GM03348 (cell line): ENCODE results near the gene TMEM150A.
"Not testable (repeated sequence)": the region's sequence is repeated elsewhere in the genome, so short reads cannot be mapped to it uniquely, and the experiment has no call there.

Experiments used
- DNase-seq: peaks from one replicate; pipeline ENCODE4 v3.0.0; 2012; ENCODE audit warnings: low spot score

TMEM150A gene

GRCh38 chr2:85611705-85612587 is 9.4 kb upstream of the TMEM150A start, which contains the start of gene C2orf68:
C2orf68 (minus strand) TSS chr2:85612066; CDS start chr2:85611984, 82 bp downstream.
- DNase-seq: peak; percentile 93

GRCh38 chr2:85611217-85611704 is 8.8 kb upstream of the TMEM150A start:
- no peak for DNase-seq

GRCh38 chr2:85607268-85608215 is 5.0 kb upstream of the TMEM150A start:
- no peak for DNase-seq

- DNase-seq: no peak
These were observed 3.6 kb upstream of the TMEM150A start for GRCh38 chr2:85606116-85606455.

DNA sequence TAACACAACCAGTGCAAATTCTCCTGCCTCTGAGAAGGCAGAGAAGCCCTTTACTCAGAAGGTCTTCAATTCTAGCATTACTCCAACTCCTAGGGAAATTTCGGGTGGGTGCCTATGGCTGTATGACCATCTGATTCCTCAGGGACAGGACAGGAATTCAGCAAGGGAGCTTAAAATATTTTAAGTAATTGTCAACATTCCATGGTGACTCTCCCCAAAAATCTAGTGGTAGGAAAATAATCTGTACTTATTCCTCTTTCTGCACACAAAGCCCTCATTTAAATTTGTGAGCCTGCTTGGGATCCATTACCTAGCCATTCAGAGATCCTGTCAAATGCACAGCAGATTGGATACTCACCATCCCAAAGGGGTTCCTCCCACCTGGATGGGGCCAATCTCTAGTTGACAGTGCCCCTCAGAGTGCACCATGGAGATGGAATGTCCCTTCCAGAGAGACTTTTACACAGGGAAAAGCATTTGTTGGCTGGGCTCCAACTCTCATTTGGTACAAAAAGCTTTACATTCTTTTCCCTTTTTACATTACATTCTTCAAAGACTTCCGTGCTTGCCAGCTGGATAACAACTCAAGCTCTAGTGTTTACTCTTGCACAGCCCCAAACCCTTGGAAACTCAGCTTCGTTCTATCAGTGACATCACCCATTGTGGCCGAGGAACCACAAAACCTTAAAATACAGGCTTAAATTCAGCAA is 3.1 kb upstream of the TMEM150A start:
- DNase-seq: peak; percentile 53

- DNase-seq: no peak
These were observed 2.3 kb upstream of the TMEM150A start for GRCh38 chr2:85604568-85605339.

DNA sequence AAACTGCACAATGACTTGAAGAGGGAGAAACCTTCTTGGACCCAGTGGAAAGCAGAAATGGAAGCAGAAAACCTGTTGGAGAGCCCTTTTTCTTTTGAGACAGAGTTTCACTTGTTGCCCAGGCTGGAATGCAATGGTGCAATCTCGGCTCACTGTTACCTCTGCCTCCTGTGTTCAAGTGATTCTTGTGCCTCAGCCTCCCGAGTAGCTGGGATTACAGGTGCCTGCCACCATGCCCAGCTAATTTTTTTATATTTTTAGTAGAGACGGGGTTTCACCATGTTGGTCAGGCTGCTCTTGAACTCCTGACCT is 1.6 kb upstream of the TMEM150A start:
- DNase-seq: not testable (repeated sequence)

DNA sequence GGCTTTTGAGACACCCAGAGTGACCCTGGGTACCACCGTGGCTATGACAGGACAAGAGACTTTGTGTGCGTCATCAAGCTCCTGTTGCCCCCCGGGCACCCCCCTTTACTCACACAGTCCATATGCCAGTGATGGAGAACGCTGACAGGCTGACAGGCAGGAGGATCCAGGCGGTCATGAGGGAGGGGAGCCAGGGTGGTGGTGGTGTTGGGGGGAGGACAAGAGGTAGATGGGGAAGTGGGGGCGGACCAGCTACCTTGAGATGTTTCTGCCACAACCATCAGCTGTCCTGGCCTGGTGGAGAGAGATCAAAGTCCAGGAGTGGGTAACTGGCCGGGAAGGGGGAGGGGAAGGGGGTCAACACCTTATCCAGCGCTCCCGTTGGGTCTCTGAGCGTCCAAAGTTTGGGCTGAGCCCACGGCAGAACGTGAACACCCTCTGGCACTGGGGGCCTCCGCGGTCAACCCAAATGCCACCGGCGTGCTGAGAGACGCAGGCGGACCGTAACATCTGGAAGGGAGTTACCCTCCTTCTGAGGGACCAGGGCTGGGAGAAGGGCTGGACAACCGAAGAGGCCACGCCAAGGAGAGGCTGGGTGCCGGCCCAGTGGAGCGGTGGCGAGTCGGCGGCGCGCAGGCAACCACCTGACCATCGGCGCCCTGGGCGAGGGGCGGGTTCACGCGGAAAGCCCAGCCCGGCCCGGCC is 575 bp downstream of the TMEM150A start:
- peak; percentile 79 for DNase-seq

DNA sequence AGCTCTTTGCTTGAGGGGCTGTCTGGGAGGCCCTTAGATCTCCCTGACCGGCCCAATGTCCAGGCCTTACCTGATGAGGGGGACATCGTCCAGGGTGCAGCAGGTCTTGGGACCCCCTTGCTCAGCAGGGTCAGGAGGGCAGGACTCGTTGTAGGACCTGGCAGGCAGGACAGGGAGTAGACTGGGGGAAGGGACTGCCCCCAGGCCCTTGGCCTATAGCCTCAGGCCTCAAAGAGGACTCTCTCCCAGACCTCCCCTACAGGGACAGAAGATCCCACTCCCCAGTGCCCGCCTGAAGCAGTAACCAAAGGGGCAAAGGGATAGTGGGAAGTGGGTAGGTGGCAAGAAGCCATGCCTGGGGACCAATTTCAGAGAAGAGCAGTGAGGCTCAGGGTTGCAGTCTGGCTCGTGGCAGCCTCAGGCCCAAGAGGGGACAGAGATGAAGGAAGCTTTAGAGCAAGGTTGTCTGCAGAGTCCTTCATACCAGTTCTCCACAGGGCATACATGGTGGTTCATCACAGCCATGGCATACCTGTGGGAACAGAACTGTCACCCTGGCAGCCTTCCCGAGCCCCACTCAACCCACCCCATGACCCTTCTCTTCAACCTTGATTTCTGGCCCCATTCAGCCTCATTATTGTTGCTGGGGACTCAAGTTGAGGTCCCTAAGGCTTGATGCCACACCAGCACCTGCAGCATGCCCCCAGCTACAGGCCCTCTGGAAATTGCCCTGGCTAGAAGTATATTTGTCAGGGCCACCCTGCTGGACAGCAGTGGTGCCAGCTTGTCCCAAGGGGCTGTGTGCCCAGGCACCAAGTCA is 1.3 kb downstream of the TMEM150A start:
- DNase-seq: no peak

DNA sequence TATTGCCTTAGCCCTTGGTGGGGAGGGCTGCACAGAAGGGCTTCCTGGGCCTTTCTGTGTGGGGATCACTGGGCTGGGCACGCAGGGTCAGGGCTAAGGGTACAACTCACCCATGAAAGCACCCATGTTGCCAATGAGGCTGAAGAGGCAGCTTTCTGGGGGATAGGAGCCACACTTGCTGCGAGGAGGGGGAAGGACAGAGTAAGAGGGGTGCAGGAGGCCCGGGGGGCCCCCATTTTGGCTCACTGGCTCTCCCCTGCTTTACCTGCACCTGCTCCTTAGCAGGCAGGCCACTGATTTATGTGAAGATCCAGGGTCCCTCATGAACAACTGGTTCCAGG is 2.3 kb downstream of the TMEM150A start:
- no peak for DNase-seq

- no peak for DNase-seq
These were observed 2.8 kb downstream of the TMEM150A start for GRCh38 chr2:85599468-85600234.

GRCh38 chr2:85598594-85599340 is 3.7 kb downstream of the TMEM150A start:
- no peak for DNase-seq

- DNase-seq: no peak
These were observed 5.3 kb downstream of the TMEM150A start for GRCh38 chr2:85597241-85597640.

GRCh38 chr2:85596486-85597143 is 5.9 kb downstream of the TMEM150A start:
- DNase-seq: no peak

GRCh38 chr2:85596026-85596333 is 6.5 kb downstream of the TMEM150A start:
- DNase-seq: no peak

GRCh38 chr2:85595301-85596025 is 7.0 kb downstream of the TMEM150A start, which contains the start of gene RNF181:
RNF181 (plus strand) TSS chr2:85595745; CDS start chr2:85595764, 19 bp downstream.
- DNase-seq: peak; percentile 96

DNA sequence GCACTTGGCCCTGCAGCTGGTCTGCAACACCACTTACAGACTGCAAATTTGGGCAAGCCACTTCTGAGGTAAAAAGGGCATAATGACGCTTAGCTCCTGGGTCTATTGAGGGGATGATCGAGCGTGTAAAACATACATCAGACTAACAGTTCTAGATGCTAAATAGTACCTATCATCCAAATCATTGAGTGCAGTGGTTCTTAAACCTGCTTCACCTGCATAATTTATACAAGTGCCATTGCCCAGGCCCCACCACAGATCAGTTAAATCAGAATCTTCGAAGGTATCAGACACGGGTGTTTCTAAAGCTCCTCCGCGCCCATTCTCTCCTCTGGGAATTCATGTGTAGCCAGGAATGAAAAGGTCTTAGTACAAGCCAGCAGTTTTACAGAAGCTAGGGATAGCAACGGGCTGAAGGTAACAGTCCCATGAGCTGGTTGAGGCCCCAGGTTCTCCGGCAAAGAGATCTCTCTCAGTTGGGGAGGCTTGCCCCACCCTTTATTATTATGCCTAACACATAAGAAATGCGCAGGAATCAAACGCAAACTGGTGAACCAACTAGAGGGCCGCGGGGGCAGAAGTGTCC is 7.7 kb downstream of the TMEM150A start:
- DNase-seq: no peak
